Right lobe of liver (tissue), 6 donors: ENCODE measurements around the gene TSEN34. TPM values are rescaled to one million over a fixed set of nuclear protein-coding genes. Genes with fewer than 3 reads are reported as not detected.

ENCODE experiments used
- ATAC-seq, 4 donors: fragments of 200-7000 bp; cut with Tn5 transposase; one replicate each; pipeline ENCODE4 v1.9.1; 2020; ENCODE audit warnings: mild to moderate bottlenecking in 4 of 4, moderate library complexity in 4 of 4
- DNase-seq, 3 donors: peaks; one replicate each; pipeline ENCODE4 v3.0.0-alpha.2; 2020
- H3K27ac ChIP-seq, 3 donors: fragments of 200-600 bp; one replicate each; pipeline ENCODE4 v1.8.0; 2022
- H3K27me3 ChIP-seq, 2 donors: fragments of 200-600 bp; one replicate each; pipeline ENCODE4 v1.8.0; 2022
- H3K36me3 ChIP-seq, 4 donors: fragments of 200-600 bp; sonication (generic) in 1 of 4; one replicate each; pipeline versions ENCODE4 v1.5.1 to v1.8.0; 2017 to 2022; ENCODE audit warnings: control low read depth in 1 of 4
- H3K4me1 ChIP-seq, 4 donors: fragments of 200-600 bp; sonication (generic) in 1 of 4; one replicate each; pipeline versions ENCODE4 v1.5.1 to v1.8.0; 2017 to 2022; ENCODE audit warnings: control low read depth in 1 of 4
- H3K4me3 ChIP-seq, 3 donors: fragments of 200-600 bp; one replicate each; pipeline ENCODE4 v1.8.0; 2022
- H3K9me3 ChIP-seq, 4 donors: fragments of 200-600 bp; sonication (generic) in 1 of 4; one replicate each; pipeline versions ENCODE4 v1.5.1 to v1.8.0; 2017 to 2022; ENCODE audit warnings: control low read depth in 1 of 4
- POLR2A ChIP-seq: fragments of 450-650 bp; IDR thresholded peaks from one replicate; pipeline ENCODE4 v1.6.1; 2017; ENCODE audit warnings: antibody characterized with exemption, mild to moderate bottlenecking
- WGBS: methylation state at CpG from one replicate; pipeline ENCODE4 v1.1.6; 2018; ENCODE audit warnings: low coverage, low lambda C conversion rate; ENCODE audit not compliant: insufficient coverage; ENCODE audit errors: missing lambda C conversion rate; 5-methylcytosine and 5-hydroxymethylcytosine counted together
- intact Hi-C, 2 donors: fragments of 100-400 bp; cut with DNase I; formaldehyde crosslinking; loops; one replicate each; pipeline versions ENCODE4 v1.11.2 to v1.14.1; 2022
- total RNA-seq, 6 experiments: library from RNA; depleted of rRNA in 2 of 6; stranded (reverse); fragments of >200 nt in 2 of 6; fragmentation: NEBNext Ultra II Directional in 3 of 6; extraction: Animal tissue kit (Norgen Biotek cat#: 25700) in 3 of 6; gene quantifications; one replicate each; pipeline versions ENCODE4 v1.1.0 to v1.2.4, GENCODE V29; 2016 to 2023
- TF ChIP-seq, protein P1 (sequence below), 4 donors: fragments of 200-600 bp in 3 of 4; fragments of 450-650 bp in 1 of 4; IDR thresholded peaks; one replicate each; pipeline versions ENCODE4 v1.5.1 to v1.8.0; 2016 to 2022; ENCODE audit warnings: antibody characterized with exemption in 4 of 4, mild to moderate bottlenecking in 2 of 4
- donor health status: DM: no; HTN: yes; CAD: no.
- donor health status: DM: no; HTN: no; CAD: no.
- donor health status: DM: no; HTN: no; CAD: no.
- donor health status: DM: no; HTN: yes; CAD: no.
- donor health status: DM: no; HTN: yes; CAD: no.

TSEN34 gene
- total RNA-seq, 6 experiments from 2014 or later = 11.8 to 31.9 (median 17.9) TPM

DNA sequence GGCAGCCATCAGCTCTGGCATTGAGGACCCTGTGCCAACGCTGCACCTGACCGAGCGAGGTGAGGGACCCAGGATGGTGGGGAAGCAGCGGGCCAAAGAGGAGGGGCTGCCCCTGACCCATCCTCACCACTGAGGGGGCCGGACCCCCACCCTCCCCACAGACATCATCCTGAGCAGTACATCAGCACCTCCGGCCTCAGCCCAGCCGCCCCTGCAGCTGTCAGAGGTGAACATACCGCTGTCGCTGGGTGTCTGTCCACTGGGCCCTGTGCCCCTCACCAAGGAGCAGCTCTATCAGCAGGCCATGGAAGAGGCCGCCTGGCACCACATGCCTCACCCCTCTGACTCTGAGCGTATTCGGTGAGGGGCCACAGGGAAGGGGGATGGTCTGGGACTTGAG is 38.8 kb upstream of the TSEN34 start:
- Histone ChIP-seq H3K36me3 (peaks cover 6 to 95% (median 41%) of the 10 kb centered on the region in 4 donors), H3K4me1 (no peaks in the 10 kb centered on the region), H3K9me3 (no peaks in the 10 kb centered on the region), H3K27ac (no peak overlapping the region), H3K4me3 (no peak overlapping the region), H3K27me3 (no peaks in the 10 kb centered on the region)
- intact Hi-C loops = no loop called here
- no peak for TF ChIP-seq POLR2A
- TF ChIP-seq, protein P1, sequence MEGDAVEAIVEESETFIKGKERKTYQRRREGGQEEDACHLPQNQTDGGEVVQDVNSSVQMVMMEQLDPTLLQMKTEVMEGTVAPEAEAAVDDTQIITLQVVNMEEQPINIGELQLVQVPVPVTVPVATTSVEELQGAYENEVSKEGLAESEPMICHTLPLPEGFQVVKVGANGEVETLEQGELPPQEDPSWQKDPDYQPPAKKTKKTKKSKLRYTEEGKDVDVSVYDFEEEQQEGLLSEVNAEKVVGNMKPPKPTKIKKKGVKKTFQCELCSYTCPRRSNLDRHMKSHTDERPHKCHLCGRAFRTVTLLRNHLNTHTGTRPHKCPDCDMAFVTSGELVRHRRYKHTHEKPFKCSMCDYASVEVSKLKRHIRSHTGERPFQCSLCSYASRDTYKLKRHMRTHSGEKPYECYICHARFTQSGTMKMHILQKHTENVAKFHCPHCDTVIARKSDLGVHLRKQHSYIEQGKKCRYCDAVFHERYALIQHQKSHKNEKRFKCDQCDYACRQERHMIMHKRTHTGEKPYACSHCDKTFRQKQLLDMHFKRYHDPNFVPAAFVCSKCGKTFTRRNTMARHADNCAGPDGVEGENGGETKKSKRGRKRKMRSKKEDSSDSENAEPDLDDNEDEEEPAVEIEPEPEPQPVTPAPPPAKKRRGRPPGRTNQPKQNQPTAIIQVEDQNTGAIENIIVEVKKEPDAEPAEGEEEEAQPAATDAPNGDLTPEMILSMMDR (IDR thresholded peaks at IDR 0.05) = no peak
- 100% methylated on average over 2 of the region's 12 CpGs for WGBS
- ATAC-seq = no peak
- DNase-seq = no peak

DNA sequence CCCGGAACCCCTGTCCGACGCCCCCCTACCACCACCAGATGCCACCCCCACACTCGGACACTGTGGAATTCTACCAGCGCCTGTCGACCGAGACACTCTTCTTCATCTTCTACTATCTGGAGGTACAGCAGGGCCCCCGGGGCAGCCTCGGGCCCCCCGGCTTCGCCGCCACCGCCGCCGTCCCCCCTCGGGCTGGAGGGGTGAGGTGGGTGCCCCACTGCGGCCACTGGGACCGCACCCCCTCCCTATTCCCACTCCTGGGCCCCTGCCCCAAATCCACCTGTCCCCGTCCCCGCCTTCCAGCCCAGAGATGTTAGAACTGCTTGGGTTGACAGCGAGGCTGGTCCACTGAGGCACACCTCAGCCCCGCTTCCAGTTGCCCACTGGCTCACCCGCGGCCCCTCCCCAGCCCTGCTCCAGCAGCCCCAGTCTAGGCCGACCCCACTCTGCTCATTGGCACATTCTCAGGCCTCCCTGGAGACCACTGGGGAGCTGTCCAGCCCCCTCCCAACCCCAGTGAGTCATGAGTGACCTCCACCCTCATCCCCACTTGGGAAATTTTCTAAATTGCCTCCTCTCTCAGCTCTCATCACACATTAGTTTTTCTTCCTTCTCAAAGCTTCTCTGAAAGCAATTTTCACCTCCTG is 38.1 kb upstream of the TSEN34 start:
- no peaks in the 10 kb centered on the region for H3K9me3 ChIP-seq
- no peak for DNase-seq
- H3K4me1 ChIP-seq = no peaks in the 10 kb centered on the region
- WGBS = 83% methylated on average over 1 of the region's 25 CpGs
- intact Hi-C loops = no loop called here
- H3K36me3 ChIP-seq = peaks cover 6 to 96% (median 37%) of the 10 kb centered on the region in 4 donors
- TF ChIP-seq, protein P1 (IDR thresholded peaks at IDR 0.05) = no peak
- TF ChIP-seq POLR2A = no peak
- H3K27ac ChIP-seq = no peak overlapping the region
- no peak for ATAC-seq
- H3K4me3 ChIP-seq = no peak overlapping the region
- no peaks in the 10 kb centered on the region for H3K27me3 ChIP-seq

DNA sequence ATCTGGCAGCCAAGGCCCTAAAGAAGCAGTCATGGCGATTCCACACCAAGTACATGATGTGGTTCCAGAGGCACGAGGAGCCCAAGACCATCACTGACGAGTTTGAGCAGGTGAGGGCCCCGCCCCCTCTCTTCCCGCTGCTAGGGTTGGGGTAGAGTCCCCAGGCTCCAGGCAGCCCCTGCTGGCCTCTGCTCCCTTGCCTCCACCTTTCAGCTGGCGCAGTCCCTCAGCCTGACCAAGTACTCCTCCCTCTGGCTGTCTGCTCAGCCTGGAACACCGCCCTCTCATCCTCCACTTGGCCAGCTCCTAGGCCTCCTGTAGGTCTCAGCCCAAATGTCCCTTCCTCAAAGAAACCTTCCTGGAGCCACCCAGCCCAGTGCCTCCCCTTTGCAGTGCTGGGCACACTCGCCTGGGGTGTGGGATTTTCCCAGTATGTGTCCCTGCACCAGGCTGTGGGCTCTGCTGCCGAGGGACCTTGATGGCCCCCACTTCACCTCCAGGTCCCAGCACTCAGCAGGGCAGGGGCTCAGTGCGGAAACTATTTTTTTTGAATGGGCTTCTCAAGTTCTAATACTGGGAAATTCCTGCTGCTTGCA is 37.3 kb upstream of the TSEN34 start:
- 89% methylated on average over 5 of the region's 10 CpGs for WGBS
- DNase-seq = no peak
- H3K27ac ChIP-seq = no peak overlapping the region
- TF ChIP-seq, protein P1 (IDR thresholded peaks at IDR 0.05) = no peak
- no peak for TF ChIP-seq POLR2A
- H3K9me3 ChIP-seq = no peaks in the 10 kb centered on the region
- ATAC-seq = no peak
- no peak overlapping the region for H3K4me3 ChIP-seq
- H3K36me3 ChIP-seq = peaks cover 5 to 91% (median 35%) of the 10 kb centered on the region in 4 donors
- intact Hi-C loops = no loop called here
- H3K27me3 ChIP-seq = no peaks in the 10 kb centered on the region
- H3K4me1 ChIP-seq = peaks cover 0 to 7% (median 0%) of the 10 kb centered on the region in 4 donors

DNA sequence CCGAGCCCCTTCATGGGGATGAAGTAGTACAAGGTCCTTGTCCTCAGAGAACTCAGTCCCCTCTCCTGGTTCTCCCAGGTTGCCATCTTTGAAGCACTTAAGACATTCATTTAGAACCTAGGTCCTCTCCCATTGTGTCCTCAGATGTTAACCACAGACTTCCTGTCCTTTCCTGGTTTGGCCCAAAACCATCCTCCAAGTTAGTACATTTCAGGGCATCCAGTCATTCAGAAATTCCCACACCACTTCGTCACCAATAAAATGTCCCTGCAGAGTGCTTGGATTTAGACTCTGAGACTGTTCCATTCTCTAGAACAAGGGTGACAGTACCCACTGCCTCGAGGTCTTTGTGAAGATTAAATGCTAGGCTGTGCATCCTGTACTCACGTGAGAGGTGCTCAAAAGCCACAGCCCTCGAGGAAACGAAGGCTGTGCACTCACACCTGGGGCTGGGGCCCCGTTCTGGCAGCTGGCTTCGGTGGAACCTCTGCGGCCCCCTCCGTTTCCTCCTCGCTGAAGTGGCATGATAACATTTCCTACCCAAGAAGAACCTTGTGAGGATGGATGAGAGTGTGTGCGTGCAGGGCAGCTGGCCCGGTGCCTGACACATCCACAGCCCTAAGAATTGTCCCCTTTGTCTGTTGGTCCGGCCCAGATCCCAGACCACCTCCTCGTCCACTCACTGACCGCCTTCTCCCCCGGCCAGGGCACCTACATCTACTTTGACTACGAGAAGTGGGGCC is 36.3 kb upstream of the TSEN34 start:
- Histone ChIP-seq H3K4me3 (no peak overlapping the region), H3K4me1 (peaks cover 0 to 10% (median 0%) of the 10 kb centered on the region in 4 donors), H3K27me3 (no peaks in the 10 kb centered on the region), H3K27ac (no peak overlapping the region), H3K36me3 (peaks cover 4 to 81% (median 30%) of the 10 kb centered on the region in 4 donors), H3K9me3 (no peaks in the 10 kb centered on the region)
- TF ChIP-seq POLR2A = no peak
- TF ChIP-seq, protein P1 (IDR thresholded peaks at IDR 0.05) = no peak
- DNase-seq = no peak
- 62% methylated on average over 9 of the region's 18 CpGs for WGBS
- intact Hi-C loops = no loop called here
- ATAC-seq = no peak
